Measurements from ENCODE around the gene DUSP14.
A peak's percentile ranks its signal among the peaks of the same experiment; 100 is the strongest.
"Not testable (repeated sequence)": the region's sequence is repeated elsewhere in the genome, so short reads cannot be mapped to it uniquely, and the experiment has no call there.

DUSP14 gene

GRCh38 chr17:37489197-37490001, at the start of gene DUSP14:
DUSP14 (plus strand) TSS chr17:37489891; CDS start chr17:37512273, 22,382 bp downstream.
- DNase-seq = peak; percentile 81

- DNase-seq = no peak
Measured at GRCh38 chr17:37440424-37440823, 49.3 kb upstream of the DUSP14 start.

GRCh38 chr17:37441369-37442014, 48.2 kb upstream of the DUSP14 start:
- DNase-seq = not testable (repeated sequence)

GRCh38 chr17:37446027-37446426, 43.7 kb upstream of the DUSP14 start:
- DNase-seq = no peak

- no peak for DNase-seq
Measured at GRCh38 chr17:37447641-37448040, 42.0 kb upstream of the DUSP14 start.

GRCh38 chr17:37450112-37450511, 39.6 kb upstream of the DUSP14 start:
- DNase-seq = no peak

GRCh38 chr17:37457801-37458200, 31.9 kb upstream of the DUSP14 start:
- not testable (repeated sequence) for DNase-seq

- DNase-seq = no peak
Measured at GRCh38 chr17:37458805-37459204, 30.9 kb upstream of the DUSP14 start.

- DNase-seq = no peak
Measured at GRCh38 chr17:37461668-37462067, 28.0 kb upstream of the DUSP14 start.

- DNase-seq = no peak
Measured at GRCh38 chr17:37462492-37462891, 27.2 kb upstream of the DUSP14 start.

GRCh38 chr17:37463039-37463438, 26.7 kb upstream of the DUSP14 start:
- no peak for DNase-seq

- DNase-seq = no peak
Measured at GRCh38 chr17:37465069-37465616, 24.5 kb upstream of the DUSP14 start.

- no peak for DNase-seq
Measured at GRCh38 chr17:37466471-37466870, 23.2 kb upstream of the DUSP14 start.

GRCh38 chr17:37470181-37470580, 19.5 kb upstream of the DUSP14 start:
- no peak for DNase-seq

- no peak for DNase-seq
Measured at GRCh38 chr17:37475731-37476420, 13.8 kb upstream of the DUSP14 start.

- no peak for DNase-seq
Measured at GRCh38 chr17:37476431-37477120, 13.1 kb upstream of the DUSP14 start.

GRCh38 chr17:37478187-37478586, 11.5 kb upstream of the DUSP14 start:
- DNase-seq = no peak

GRCh38 chr17:37479025-37479424, 10.7 kb upstream of the DUSP14 start:
- DNase-seq = no peak

- DNase-seq = no peak
Measured at GRCh38 chr17:37480427-37480826, 9.3 kb upstream of the DUSP14 start.

GRCh38 chr17:37481001-37481665, 8.6 kb upstream of the DUSP14 start:
- no peak for DNase-seq

- no peak for DNase-seq
Measured at GRCh38 chr17:37483311-37484039, 6.2 kb upstream of the DUSP14 start.

Measured in 8988T (cell line).